HUES64 (cell line): ENCODE data around the gene SHB.

Source experiments
- H3K27ac ChIP-seq: 2 replicates; pipeline ENCODE4 v1.7.0; 2013; ENCODE audit warnings: low read depth, low read length, inconsistent platforms
- H3K27me3 ChIP-seq: 2 replicates; pipeline ENCODE4 v1.6.1; 2013; ENCODE audit warnings: mild to moderate bottlenecking, low read length; ENCODE audit not compliant: insufficient read depth
- H3K36me3 ChIP-seq: 2 replicates; pipeline ENCODE4 v1.6.1; 2013; ENCODE audit warnings: mild to moderate bottlenecking, low read length; ENCODE audit not compliant: insufficient read depth
- H3K4me1 ChIP-seq: 2 replicates; pipeline ENCODE4 v1.6.1; 2013; ENCODE audit warnings: mild to moderate bottlenecking, low read length, moderate library complexity; ENCODE audit not compliant: insufficient read depth
- H3K4me3 ChIP-seq: 2 replicates; pipeline ENCODE4 v1.5.1; 2013; ENCODE audit warnings: mild to moderate bottlenecking, low read length, moderate library complexity
- H3K9ac ChIP-seq: 2 replicates; pipeline ENCODE4 v1.6.1; 2013; ENCODE audit warnings: mild to moderate bottlenecking, low read depth, low read length
- H3K9me3 ChIP-seq: 2 replicates; pipeline ENCODE4 v1.6.1; 2013; ENCODE audit warnings: low read depth, low read length; ENCODE audit not compliant: insufficient read depth
- WGBS: fragments of 150-250, 120-280 bp; methylation state at CpG from one replicate; pipeline ENCODE4 v1.1.7; 2013; ENCODE audit warnings: missing lambda C conversion rate; 5-methylcytosine and 5-hydroxymethylcytosine counted together

SHB gene

GRCh38 chr9:37922363-37923117 lies 146.5 kb downstream of the SHB start:
- Histone ChIP-seq H3K9ac (no peak overlapping the region), H3K9me3 (no peaks in the 10 kb centered on the region), H3K4me3 (no peak overlapping the region), H3K4me1 (peaks cover 25% of the 10 kb centered on the region; the same call in 1 of the 2 replicates), H3K27me3 (no peaks in the 10 kb centered on the region), H3K36me3 (no peaks in the 10 kb centered on the region), H3K27ac (no peak overlapping the region; the same call in 1 of the 2 replicates)
- WGBS: 83% methylated on average over 13 of the region's 13 CpGs

GRCh38 chr9:37921546-37922300 lies 147.3 kb downstream of the SHB start:
- WGBS: 86% methylated on average over 15 of the region's 15 CpGs
- Histone ChIP-seq H3K4me3 (no peak overlapping the region), H3K9me3 (no peaks in the 10 kb centered on the region), H3K36me3 (no peaks in the 10 kb centered on the region), H3K9ac (no peak overlapping the region), H3K27ac (no peak overlapping the region), H3K4me1 (peaks cover 25% of the 10 kb centered on the region; the same call in 1 of the 2 replicates), H3K27me3 (no peaks in the 10 kb centered on the region)

GRCh38 chr9:37921168-37921510 lies 147.9 kb downstream of the SHB start:
- H3K36me3 ChIP-seq: no peaks in the 10 kb centered on the region
- H3K27ac ChIP-seq: no peak overlapping the region
- H3K9ac ChIP-seq: no peak overlapping the region
- H3K4me3 ChIP-seq: no peak overlapping the region
- WGBS: 79% methylated on average over 7 of the region's 7 CpGs
- H3K4me1 ChIP-seq: peaks cover 21% of the 10 kb centered on the region; the same call in 1 of the 2 replicates
- no peaks in the 10 kb centered on the region for H3K9me3 ChIP-seq
- H3K27me3 ChIP-seq: no peaks in the 10 kb centered on the region

- Histone ChIP-seq H3K9me3 (no peaks in the 10 kb centered on the region), H3K9ac (no peak overlapping the region), H3K4me1 (peaks cover 20% of the 10 kb centered on the region; the same call in 1 of the 2 replicates), H3K36me3 (no peaks in the 10 kb centered on the region), H3K4me3 (no peak overlapping the region), H3K27me3 (no peaks in the 10 kb centered on the region), H3K27ac (no peak overlapping the region)
- WGBS: 94% methylated on average over 5 of the region's 5 CpGs
These were observed 148.4 kb downstream of the SHB start for GRCh38 chr9:37920471-37921167.

- peaks cover 20% of the 10 kb centered on the region; the same call in 1 of the 2 replicates for H3K4me1 ChIP-seq
- H3K36me3 ChIP-seq: no peaks in the 10 kb centered on the region
- WGBS: 92% methylated on average over 6 of the region's 6 CpGs
- no peak overlapping the region for H3K4me3 ChIP-seq
- no peak overlapping the region for H3K9ac ChIP-seq
- H3K9me3 ChIP-seq: no peaks in the 10 kb centered on the region
- H3K27me3 ChIP-seq: no peaks in the 10 kb centered on the region
- H3K27ac ChIP-seq: no peak overlapping the region; the same call in 1 of the 2 replicates
These were observed 149.1 kb downstream of the SHB start for GRCh38 chr9:37919956-37920335.

DNA sequence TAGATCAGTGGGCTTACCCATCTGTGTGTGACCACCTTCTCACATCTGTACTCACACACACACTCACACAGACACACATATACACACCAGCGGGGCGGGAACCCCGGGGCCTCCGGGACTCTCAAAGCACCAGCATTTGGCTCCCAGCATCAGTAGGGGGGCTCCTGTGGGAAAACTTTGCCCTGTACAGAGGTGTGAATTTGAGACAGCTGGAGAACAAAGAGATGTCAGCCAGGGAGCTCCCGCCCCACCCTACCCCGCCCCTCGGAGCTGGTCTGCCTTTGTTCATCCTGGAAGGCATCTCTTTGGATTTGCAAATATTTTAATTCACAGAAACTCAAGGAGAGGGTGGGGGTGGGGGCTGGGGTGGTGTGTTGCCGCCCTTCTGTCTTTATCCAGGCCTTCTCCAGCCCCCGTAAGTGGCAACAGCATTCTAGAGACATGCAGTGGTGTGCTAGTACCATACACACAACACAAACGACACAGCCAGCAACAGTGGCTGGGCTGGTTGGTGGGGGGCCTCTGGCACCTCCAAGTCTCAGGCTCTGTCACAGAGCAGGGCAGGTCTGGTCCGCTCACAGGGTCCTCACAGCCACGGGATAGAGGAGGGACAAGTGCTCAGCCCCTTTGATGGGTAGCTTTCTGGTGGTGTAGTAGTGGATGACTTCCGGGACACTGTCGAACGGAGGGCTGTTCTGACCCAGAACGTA lies 149.6 kb downstream of the SHB start:
- Histone ChIP-seq H3K9ac (no peak overlapping the region), H3K36me3 (no peaks in the 10 kb centered on the region), H3K27ac (no peak overlapping the region; the same call in 1 of the 2 replicates), H3K4me1 (peaks cover 20% of the 10 kb centered on the region; the same call in 1 of the 2 replicates), H3K9me3 (no peaks in the 10 kb centered on the region), H3K4me3 (no peak overlapping the region), H3K27me3 (no peaks in the 10 kb centered on the region)
- 57% methylated on average over 15 of the region's 16 CpGs for WGBS

GRCh38 chr9:37918665-37919170 lies 150.3 kb downstream of the SHB start:
- WGBS: 71% methylated on average over 5 of the region's 6 CpGs
- Histone ChIP-seq H3K9ac (no peak overlapping the region), H3K36me3 (no peaks in the 10 kb centered on the region), H3K4me3 (no peak overlapping the region), H3K9me3 (no peaks in the 10 kb centered on the region), H3K27ac (no peak overlapping the region), H3K4me1 (peaks cover 20% of the 10 kb centered on the region; the same call in 1 of the 2 replicates), H3K27me3 (no peaks in the 10 kb centered on the region)

- no peaks in the 10 kb centered on the region for H3K9me3 ChIP-seq
- peaks cover 13% of the 10 kb centered on the region; the same call in 1 of the 2 replicates for H3K4me1 ChIP-seq
- no peak overlapping the region for H3K27ac ChIP-seq
- no peak overlapping the region for H3K4me3 ChIP-seq
- no peaks in the 10 kb centered on the region for H3K27me3 ChIP-seq
- no peaks in the 10 kb centered on the region for H3K36me3 ChIP-seq
- H3K9ac ChIP-seq: no peak overlapping the region
- WGBS: 94% methylated on average over 21 of the region's 21 CpGs
These were observed 151.0 kb downstream of the SHB start for GRCh38 chr9:37917801-37918664.

DNA sequence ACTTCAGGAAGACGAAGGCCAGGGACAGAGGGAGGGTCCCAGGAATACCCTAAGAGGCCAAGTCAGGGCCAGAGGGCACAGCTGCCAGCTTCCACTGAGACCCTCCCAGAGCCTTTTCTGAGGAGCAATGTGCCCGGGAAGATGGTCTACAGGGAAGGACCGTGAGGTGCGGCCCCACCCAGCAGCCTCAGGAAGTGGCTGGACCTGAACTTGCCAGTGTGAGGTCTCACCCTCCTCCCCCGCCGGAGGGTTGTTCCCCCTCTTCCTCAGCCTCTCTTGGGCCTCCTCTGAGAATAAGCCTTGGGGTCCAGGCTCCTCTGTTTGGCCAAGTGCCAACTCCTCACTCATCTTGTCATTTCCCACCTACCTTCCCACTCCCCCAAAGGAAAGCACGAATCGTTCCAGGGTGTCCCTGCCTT lies 151.7 kb downstream of the SHB start:
- Histone ChIP-seq H3K36me3 (no peaks in the 10 kb centered on the region), H3K27ac (no peak overlapping the region), H3K9ac (no peak overlapping the region), H3K9me3 (no peaks in the 10 kb centered on the region), H3K4me1 (peaks cover 11% of the 10 kb centered on the region; the same call in 1 of the 2 replicates), H3K4me3 (no peak overlapping the region), H3K27me3 (no peaks in the 10 kb centered on the region)
- WGBS: 96% methylated on average over 8 of the region's 8 CpGs
